Body of pancreas (tissue), 4 donors: Measurements from ENCODE around the gene FMNL2. TPM values are rescaled to one million over a fixed set of nuclear protein-coding genes. Genes with fewer than 3 reads are reported as not detected.

ENCODE experiments used
- ATAC-seq: fragments of 150-250 bp; one replicate; pipeline ENCODE4 v1.9.1; 2016
- DNase-seq, 4 donors: peaks; one replicate each; pipeline ENCODE4 v3.0.0-alpha.2; 2019
- H3K27ac ChIP-seq, 4 donors: fragments of 200-600 bp; sonication (generic); 1 replicate in 3 of 4; 2 replicates in 1 of 4; pipeline versions ENCODE4 v1.5.1 to v1.6.1; 2016 to 2019; ENCODE audit warnings: mild to moderate bottlenecking in 1 of 4, mixed read lengths in 1 of 4, moderate library complexity in 1 of 4
- H3K27me3 ChIP-seq, 2 donors: fragments of 200-600 bp; sonication (generic); one replicate each; pipeline ENCODE4 v1.6.0; 2016; ENCODE audit warnings: mild to moderate bottlenecking in 1 of 2
- H3K36me3 ChIP-seq, 2 donors: fragments of 200-600 bp; sonication (generic); replicated peaks in 1 of 2; 2 replicates each; pipeline ENCODE4 v1.5.1; 2016; ENCODE audit warnings: low read depth in 2 of 2; ENCODE audit not compliant: insufficient read depth in 1 of 2
- H3K4me1 ChIP-seq: fragments of 200-600 bp; sonication (generic); one replicate; pipeline ENCODE4 v1.6.0; 2016
- H3K4me3 ChIP-seq, 2 donors: fragments of 200-600 bp; sonication (generic); 1 replicate in 1 of 2; 2 replicates in 1 of 2; pipeline ENCODE4 v1.5.1; 2016 to 2019
- H3K9me3 ChIP-seq, 3 donors: fragments of 200-600 bp; sonication (generic); 1 replicate in 2 of 3; 2 replicates in 1 of 3; pipeline ENCODE4 v1.5.1; 2016
- CTCF ChIP-seq, 7 experiments: fragments of 450-650 bp in 4 of 7; fragments of 200-600 bp in 3 of 7; sonication (generic) in 3 of 7; IDR thresholded peaks; one replicate each; pipeline ENCODE4 v1.5.1; 2016 to 2019; ENCODE audit warnings: antibody characterized with exemption in 7 of 7
- POLR2A ChIP-seq, 3 donors: fragments of 450-650 bp; IDR thresholded peaks; one replicate each; pipeline ENCODE4 v1.6.1; 2016; ENCODE audit warnings: antibody characterized with exemption in 3 of 3, mild to moderate bottlenecking in 2 of 3
- whole genome bisulfite sequencing, 2 donors: methylation state at CpG; one replicate each; pipeline ENCODE4 v1.1.5; 2017; 5-methylcytosine and 5-hydroxymethylcytosine counted together
- intact Hi-C: fragments of 100-400 bp; cut with DNase I; formaldehyde crosslinking; loops from one replicate; pipeline ENCODE4 v1.15.1; 2023
- total RNA-seq, 2 donors: library from RNA; depleted of rRNA; stranded (reverse); fragments of >200 nt; gene quantifications; one replicate each; pipeline ENCODE4 v1.1.0, GENCODE V29; 2016

FMNL2 gene
- total RNA-seq, 2 donors from 2014 or later, result 13.5 to 44.4 TPM

- Histone ChIP-seq H3K27me3 (no peaks in the 10 kb centered on the region), H3K9me3 (no peaks in the 10 kb centered on the region), H3K36me3 (peaks cover 0 to 3% of the 10 kb centered on the region in 2 donors), H3K27ac (no peak overlapping the region), H3K4me1 (peaks cover 4% of the 10 kb centered on the region), H3K4me3 (no peak overlapping the region)
- no peak for DNase-seq
- ATAC-seq, result no peak
- intact Hi-C loops, result no loop called here
- TF ChIP-seq POLR2A (IDR thresholded peaks at IDR 0.05) (no peak), CTCF (IDR thresholded peaks at IDR 0.05) (no peak)
- 81% methylated on average over 4 of the region's 4 CpGs for WGBS, 2 donors
Observed at GRCh38 chr2:152557273-152557888, 222.4 kb downstream of the FMNL2 start.

GRCh38 chr2:152558158-152558984 is 223.4 kb downstream of the FMNL2 start:
- Histone ChIP-seq H3K9me3 (no peaks in the 10 kb centered on the region), H3K4me1 (peaks cover 4% of the 10 kb centered on the region), H3K27me3 (no peaks in the 10 kb centered on the region), H3K4me3 (no peak overlapping the region), H3K27ac (no peak overlapping the region), H3K36me3 (peaks cover 0 to 3% of the 10 kb centered on the region in 2 donors)
- no peak for TF ChIP-seq POLR2A (IDR thresholded peaks at IDR 0.05)
- TF ChIP-seq CTCF (IDR thresholded peaks at IDR 0.05), result no peak
- intact Hi-C loops, result no loop called here
- 91 to 92% methylated on average over 7 of the region's 7 CpGs for WGBS, 2 donors
- DNase-seq (no peak), ATAC-seq (no peak)

GRCh38 chr2:152559008-152559407 is 224.0 kb downstream of the FMNL2 start:
- no peak for ATAC-seq
- TF ChIP-seq POLR2A (IDR thresholded peaks at IDR 0.05) (no peak), CTCF (IDR thresholded peaks at IDR 0.05) (no peak)
- WGBS, 2 donors, result 85 to 90% methylated on average over 4 of the region's 4 CpGs
- intact Hi-C loops, result no loop called here
- peaks cover 0 to 3% of the 10 kb centered on the region in 2 donors for H3K36me3 ChIP-seq
- H3K27ac ChIP-seq, result no peak overlapping the region
- no peaks in the 10 kb centered on the region for H3K27me3 ChIP-seq
- no peak for DNase-seq
- no peaks in the 10 kb centered on the region for H3K9me3 ChIP-seq
- peaks cover 4% of the 10 kb centered on the region for H3K4me1 ChIP-seq
- H3K4me3 ChIP-seq, result no peak overlapping the region

GRCh38 chr2:152560166-152560565 is 225.2 kb downstream of the FMNL2 start:
- Histone ChIP-seq H3K4me3 (no peak overlapping the region), H3K9me3 (no peaks in the 10 kb centered on the region), H3K27ac (no peak overlapping the region), H3K4me1 (no peaks in the 10 kb centered on the region), H3K36me3 (peaks cover 0 to 3% of the 10 kb centered on the region in 2 donors), H3K27me3 (no peaks in the 10 kb centered on the region)
- ATAC-seq (no peak), DNase-seq (no peak)
- no peak for TF ChIP-seq CTCF (IDR thresholded peaks at IDR 0.05)
- no peak for TF ChIP-seq POLR2A (IDR thresholded peaks at IDR 0.05)
- intact Hi-C loops, result no loop called here
